Right lobe of liver (tissue), 6 donors: ENCODE measurements around the gene HSPG2. TPM values are rescaled to one million over a fixed set of nuclear protein-coding genes. Genes with fewer than 3 reads are reported as not detected.

Experiments used
- ATAC-seq, 4 donors: fragments of 200-7000 bp; cut with Tn5 transposase; one replicate each; pipeline ENCODE4 v1.9.1; 2020; ENCODE audit warnings: mild to moderate bottlenecking in 4 of 4, moderate library complexity in 4 of 4
- DNase-seq, 3 donors: peaks; one replicate each; pipeline ENCODE4 v3.0.0-alpha.2; 2020
- H3K27ac ChIP-seq, 3 donors: fragments of 200-600 bp; one replicate each; pipeline ENCODE4 v1.8.0; 2022
- H3K27me3 ChIP-seq, 2 donors: fragments of 200-600 bp; one replicate each; pipeline ENCODE4 v1.8.0; 2022
- H3K36me3 ChIP-seq, 4 donors: fragments of 200-600 bp; sonication (generic) in 1 of 4; one replicate each; pipeline versions ENCODE4 v1.5.1 to v1.8.0; 2017 to 2022; ENCODE audit warnings: control low read depth in 1 of 4
- H3K4me1 ChIP-seq, 4 donors: fragments of 200-600 bp; sonication (generic) in 1 of 4; one replicate each; pipeline versions ENCODE4 v1.5.1 to v1.8.0; 2017 to 2022; ENCODE audit warnings: control low read depth in 1 of 4
- H3K4me3 ChIP-seq, 3 donors: fragments of 200-600 bp; one replicate each; pipeline ENCODE4 v1.8.0; 2022
- H3K9me3 ChIP-seq, 4 donors: fragments of 200-600 bp; sonication (generic) in 1 of 4; one replicate each; pipeline versions ENCODE4 v1.5.1 to v1.8.0; 2017 to 2022; ENCODE audit warnings: control low read depth in 1 of 4
- POLR2A ChIP-seq: fragments of 450-650 bp; IDR thresholded peaks from one replicate; pipeline ENCODE4 v1.6.1; 2017; ENCODE audit warnings: antibody characterized with exemption, mild to moderate bottlenecking
- WGBS: methylation state at CpG from one replicate; pipeline ENCODE4 v1.1.6; 2018; ENCODE audit warnings: low coverage, low lambda C conversion rate; ENCODE audit not compliant: insufficient coverage; ENCODE audit errors: missing lambda C conversion rate; 5-methylcytosine and 5-hydroxymethylcytosine counted together
- intact Hi-C, 2 donors: fragments of 100-400 bp; cut with DNase I; formaldehyde crosslinking; loops; one replicate each; pipeline versions ENCODE4 v1.11.2 to v1.14.1; 2022
- total RNA-seq, 6 experiments: library from RNA; depleted of rRNA in 2 of 6; stranded (reverse); fragments of >200 nt in 2 of 6; fragmentation: NEBNext Ultra II Directional in 3 of 6; extraction: Animal tissue kit (Norgen Biotek cat#: 25700) in 3 of 6; gene quantifications; one replicate each; pipeline versions ENCODE4 v1.1.0 to v1.2.4, GENCODE V29; 2016 to 2023
- TF ChIP-seq, protein P1 (sequence below), 4 donors: fragments of 200-600 bp in 3 of 4; fragments of 450-650 bp in 1 of 4; IDR thresholded peaks; one replicate each; pipeline versions ENCODE4 v1.5.1 to v1.8.0; 2016 to 2022; ENCODE audit warnings: antibody characterized with exemption in 4 of 4, mild to moderate bottlenecking in 2 of 4
- donor health status: DM: no; HTN: yes; CAD: no.
- donor health status: DM: no; HTN: no; CAD: no.
- donor health status: DM: no; HTN: no; CAD: no.
- donor health status: DM: no; HTN: yes; CAD: no.
- donor health status: DM: no; HTN: yes; CAD: no.

Gene HSPG2
- total RNA-seq, 6 experiments from 2014 or later = 31.3 to 90.9 (median 43.7) TPM

DNA sequence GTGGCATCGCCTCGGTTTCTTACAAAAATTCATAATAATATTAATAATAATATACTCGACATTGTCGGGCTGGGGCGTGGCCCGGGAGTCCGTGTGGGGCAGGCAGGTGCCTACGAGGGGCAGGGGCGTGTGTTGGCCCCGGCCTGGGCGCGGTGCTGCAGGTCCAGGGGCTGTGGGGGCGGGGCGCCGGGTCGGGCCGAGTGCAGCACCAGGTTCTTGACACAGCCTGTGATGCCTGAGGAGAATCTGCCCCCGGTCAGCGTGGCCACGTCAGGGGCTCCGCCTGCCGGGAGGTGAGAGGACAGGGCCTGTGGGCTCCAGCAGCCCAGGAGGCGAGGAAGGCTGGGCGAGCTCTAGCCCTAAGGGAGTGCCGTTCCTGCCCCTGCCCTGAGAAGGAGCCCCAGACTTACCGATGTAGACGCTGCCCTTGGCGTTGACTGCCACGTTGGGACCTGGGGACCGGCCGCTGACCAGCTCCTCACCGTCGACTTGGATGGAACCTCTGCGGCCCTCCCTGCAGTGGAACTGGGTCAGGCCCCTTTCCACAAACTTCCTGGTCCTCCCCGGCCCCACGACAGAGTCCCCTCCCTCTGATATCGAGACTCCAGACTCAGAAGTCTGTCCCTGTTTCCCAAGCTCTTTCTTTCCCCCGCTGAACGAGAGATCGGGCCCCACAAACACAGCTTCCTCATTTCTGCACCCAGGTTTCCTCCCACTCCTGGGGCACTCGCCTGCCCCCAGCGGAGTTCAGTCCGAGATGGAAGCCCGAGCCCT is 113.7 kb downstream of the HSPG2 start:
- DNase-seq (peak in 1 of 3 donors; percentile 51), ATAC-seq (no peak)
- Histone ChIP-seq H3K27ac (no peak overlapping the region), H3K9me3 (no peaks in the 10 kb centered on the region), H3K27me3 (no peaks in the 10 kb centered on the region), H3K36me3 (peaks cover 0 to 4% (median 0%) of the 10 kb centered on the region in 4 donors), H3K4me1 (no peaks in the 10 kb centered on the region), H3K4me3 (no peak overlapping the region)
- TF ChIP-seq, protein P1, sequence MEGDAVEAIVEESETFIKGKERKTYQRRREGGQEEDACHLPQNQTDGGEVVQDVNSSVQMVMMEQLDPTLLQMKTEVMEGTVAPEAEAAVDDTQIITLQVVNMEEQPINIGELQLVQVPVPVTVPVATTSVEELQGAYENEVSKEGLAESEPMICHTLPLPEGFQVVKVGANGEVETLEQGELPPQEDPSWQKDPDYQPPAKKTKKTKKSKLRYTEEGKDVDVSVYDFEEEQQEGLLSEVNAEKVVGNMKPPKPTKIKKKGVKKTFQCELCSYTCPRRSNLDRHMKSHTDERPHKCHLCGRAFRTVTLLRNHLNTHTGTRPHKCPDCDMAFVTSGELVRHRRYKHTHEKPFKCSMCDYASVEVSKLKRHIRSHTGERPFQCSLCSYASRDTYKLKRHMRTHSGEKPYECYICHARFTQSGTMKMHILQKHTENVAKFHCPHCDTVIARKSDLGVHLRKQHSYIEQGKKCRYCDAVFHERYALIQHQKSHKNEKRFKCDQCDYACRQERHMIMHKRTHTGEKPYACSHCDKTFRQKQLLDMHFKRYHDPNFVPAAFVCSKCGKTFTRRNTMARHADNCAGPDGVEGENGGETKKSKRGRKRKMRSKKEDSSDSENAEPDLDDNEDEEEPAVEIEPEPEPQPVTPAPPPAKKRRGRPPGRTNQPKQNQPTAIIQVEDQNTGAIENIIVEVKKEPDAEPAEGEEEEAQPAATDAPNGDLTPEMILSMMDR (IDR thresholded peaks at IDR 0.05) = no peak
- no peak for TF ChIP-seq POLR2A
- WGBS = 59% methylated on average over 8 of the region's 44 CpGs
- intact Hi-C loops = no loop called here

- no peaks in the 10 kb centered on the region for H3K9me3 ChIP-seq
- H3K27me3 ChIP-seq = no peaks in the 10 kb centered on the region
- DNase-seq (no peak), ATAC-seq (peak in 2 of 4 donors; percentile 22 to 26)
- TF ChIP-seq, protein P1 (IDR thresholded peaks at IDR 0.05) = no peak
- no peak for TF ChIP-seq POLR2A
- WGBS = 37% methylated on average over 2 of the region's 9 CpGs
- H3K4me3 ChIP-seq = no peak overlapping the region
- no peaks in the 10 kb centered on the region for H3K4me1 ChIP-seq
- H3K27ac ChIP-seq = no peak overlapping the region
- intact Hi-C loops = no loop called here
- H3K36me3 ChIP-seq = peaks cover 0 to 4% (median 0%) of the 10 kb centered on the region in 4 donors
Measured at GRCh38 chr1:21822349-21822748, 114.8 kb downstream of the HSPG2 start.

DNA sequence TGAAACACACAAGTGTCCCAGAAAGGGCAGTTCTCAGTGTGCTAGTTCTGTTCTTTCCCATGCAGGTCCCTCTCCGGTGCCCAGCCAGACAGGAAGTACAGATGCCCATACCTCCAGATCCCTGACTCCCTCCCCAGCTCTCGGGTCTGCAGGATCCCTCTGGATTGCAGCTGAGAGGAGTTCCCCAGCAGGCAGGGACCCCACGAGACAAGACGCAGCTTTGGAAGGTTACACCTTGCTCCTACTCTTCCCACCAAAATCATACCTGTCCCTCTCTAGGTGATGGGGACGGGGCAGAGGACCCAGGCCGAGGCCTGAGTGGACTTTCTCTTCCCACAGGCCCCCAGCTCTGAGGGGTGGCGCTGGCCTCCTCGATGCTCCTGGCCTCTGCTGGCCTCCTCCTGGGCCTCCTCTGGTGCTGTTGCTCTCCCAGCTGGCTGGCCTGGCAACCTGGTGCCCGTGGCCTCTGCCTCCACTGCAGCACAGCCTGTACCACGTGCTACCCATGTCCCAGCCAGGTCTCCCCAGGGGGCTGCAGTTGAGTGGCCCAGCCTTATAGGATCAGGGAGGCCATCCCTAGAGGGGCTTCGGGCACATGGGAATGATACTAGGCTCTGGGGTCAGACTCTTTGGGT is 115.6 kb downstream of the HSPG2 start:
- no peaks in the 10 kb centered on the region for H3K4me1 ChIP-seq
- H3K36me3 ChIP-seq = peaks cover 0 to 4% (median 0%) of the 10 kb centered on the region in 4 donors
- no peak overlapping the region for H3K4me3 ChIP-seq
- DNase-seq (no peak), ATAC-seq (no peak)
- TF ChIP-seq, protein P1 (IDR thresholded peaks at IDR 0.05) = no peak
- no peak for TF ChIP-seq POLR2A
- H3K27ac ChIP-seq = no peak overlapping the region
- intact Hi-C loops = no loop called here
- WGBS = 100% methylated on average over 1 of the region's 11 CpGs
- H3K27me3 ChIP-seq = no peaks in the 10 kb centered on the region
- H3K9me3 ChIP-seq = no peaks in the 10 kb centered on the region

- H3K27me3 ChIP-seq = no peaks in the 10 kb centered on the region
- no peaks in the 10 kb centered on the region for H3K9me3 ChIP-seq
- intact Hi-C loops = no loop called here
- no peak overlapping the region for H3K4me3 ChIP-seq
- DNase-seq (no peak), ATAC-seq (no peak)
- no peak overlapping the region for H3K27ac ChIP-seq
- WGBS = 93% methylated on average over 2 of the region's 9 CpGs
- H3K36me3 ChIP-seq = peaks cover 0 to 4% (median 0%) of the 10 kb centered on the region in 4 donors
- TF ChIP-seq, protein P1 (IDR thresholded peaks at IDR 0.05) = no peak
- TF ChIP-seq POLR2A = no peak
- no peaks in the 10 kb centered on the region for H3K4me1 ChIP-seq
Measured at GRCh38 chr1:21820597-21821232, 116.4 kb downstream of the HSPG2 start.
